Osteoblast (primary cell): ENCODE results near the gene MBLAC2. TPM values are rescaled to one million over a fixed set of nuclear protein-coding genes. Genes with fewer than 3 reads are reported as not detected.

Source experiments
- DNase-seq: peaks from one replicate; pipeline ENCODE4 v3.0.0; 2011; ENCODE audit warnings: low spot score, mixed read lengths; ENCODE audit not compliant: insufficient read length; ENCODE audit errors: missing footprints
- H2AFZ ChIP-seq: 2 replicates; pipeline ENCODE4 v1.6.0; 2011; ENCODE audit warnings: mild to moderate bottlenecking, low read length
- H3K27ac ChIP-seq: 2 replicates; pipeline ENCODE4 v1.5.1; 2011; ENCODE audit warnings: mild to moderate bottlenecking, low read depth, low read length, moderate library complexity
- H3K27me3 ChIP-seq: 2 replicates; pipeline ENCODE4 v1.6.0; 2012; ENCODE audit warnings: mild to moderate bottlenecking, control low read depth, inconsistent platforms, low read length, moderate library complexity; ENCODE audit not compliant: insufficient read depth
- H3K36me3 ChIP-seq: 2 replicates; pipeline ENCODE4 v1.5.1; 2011; ENCODE audit warnings: mild to moderate bottlenecking, low read length, control low read depth, moderate library complexity; ENCODE audit not compliant: insufficient read depth
- H3K4me1 ChIP-seq: 2 replicates; pipeline ENCODE4 v1.5.1; 2011; ENCODE audit warnings: mild to moderate bottlenecking, low read length, control low read depth, moderate library complexity; ENCODE audit not compliant: insufficient read depth
- H3K4me2 ChIP-seq: 2 replicates; pipeline ENCODE4 v1.6.0; 2011; ENCODE audit warnings: mild to moderate bottlenecking, low read length; ENCODE audit not compliant: insufficient read depth
- H3K4me3 ChIP-seq: fragments of 200-600 bp; sonication (generic); 3 replicates; pipeline ENCODE4 v1.5.1; 2012; ENCODE audit warnings: mild to moderate bottlenecking, low read length, inconsistent platforms; ENCODE audit not compliant: insufficient read depth
- H3K79me2 ChIP-seq: 2 replicates; pipeline ENCODE4 v1.6.0; 2012; ENCODE audit warnings: mild to moderate bottlenecking, low read length, control low read depth, inconsistent platforms; ENCODE audit not compliant: insufficient read depth
- H3K9me3 ChIP-seq: 2 replicates; pipeline ENCODE4 v1.5.1; 2011; ENCODE audit warnings: low read depth, low read length, control low read depth
- H4K20me1 ChIP-seq: 2 replicates; pipeline ENCODE4 v1.6.0; 2012; ENCODE audit warnings: mild to moderate bottlenecking, low read length, control low read depth; ENCODE audit not compliant: insufficient read depth
- total RNA-seq: library from RNA; depleted of rRNA; stranded (reverse); fragments of >200 nt; gene quantifications from 2 replicates; pipeline ENCODE4 v1.2.3, GENCODE V29; 2012
- TF ChIP-seq, protein P1 (sequence below): IDR thresholded peaks from 2 replicates; pipeline ENCODE4 v1.5.1; 2011; ENCODE audit warnings: mild to moderate bottlenecking, low read depth, low read length, moderate library complexity; ENCODE audit errors: extremely low read depth

The MBLAC2 gene
- total RNA-seq, 1 donor, result 6.5 TPM

DNA sequence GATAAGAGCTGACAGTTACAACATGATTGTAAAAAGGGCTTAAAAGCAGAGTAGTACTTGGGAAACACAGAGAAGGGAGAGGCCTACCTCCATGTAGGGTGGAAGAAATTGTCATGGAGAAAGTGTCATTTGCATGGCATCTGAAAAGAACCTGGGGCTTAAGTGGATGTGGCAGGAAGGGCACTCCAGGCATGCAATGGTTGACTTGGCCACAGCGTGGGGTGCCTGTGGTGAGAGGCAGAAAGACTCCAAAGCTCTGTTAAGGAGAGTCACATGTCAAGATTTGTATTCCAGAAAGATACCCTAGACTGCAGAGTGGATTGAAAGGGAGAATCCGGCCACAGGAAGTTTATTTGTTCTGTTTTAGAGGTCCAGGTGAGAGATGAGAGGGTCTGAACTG lies 2.5 kb upstream of the MBLAC2 start:
- Histone ChIP-seq H3K27ac (no peak overlapping the region), H3K9me3 (no peaks in the 10 kb centered on the region), H3K36me3 (no peaks in the 10 kb centered on the region), H3K4me3 (no peak overlapping the region), H3K4me2 (peak overlapping the region; percentile 34), H3K4me1 (peaks cover 29% of the 10 kb centered on the region), H2AFZ (peak overlapping the region; percentile 71), H3K79me2 (peaks cover 17% of the 10 kb centered on the region), H4K20me1 (no peaks in the 10 kb centered on the region), H3K27me3 (no peaks in the 10 kb centered on the region)
- TF ChIP-seq, protein P1, sequence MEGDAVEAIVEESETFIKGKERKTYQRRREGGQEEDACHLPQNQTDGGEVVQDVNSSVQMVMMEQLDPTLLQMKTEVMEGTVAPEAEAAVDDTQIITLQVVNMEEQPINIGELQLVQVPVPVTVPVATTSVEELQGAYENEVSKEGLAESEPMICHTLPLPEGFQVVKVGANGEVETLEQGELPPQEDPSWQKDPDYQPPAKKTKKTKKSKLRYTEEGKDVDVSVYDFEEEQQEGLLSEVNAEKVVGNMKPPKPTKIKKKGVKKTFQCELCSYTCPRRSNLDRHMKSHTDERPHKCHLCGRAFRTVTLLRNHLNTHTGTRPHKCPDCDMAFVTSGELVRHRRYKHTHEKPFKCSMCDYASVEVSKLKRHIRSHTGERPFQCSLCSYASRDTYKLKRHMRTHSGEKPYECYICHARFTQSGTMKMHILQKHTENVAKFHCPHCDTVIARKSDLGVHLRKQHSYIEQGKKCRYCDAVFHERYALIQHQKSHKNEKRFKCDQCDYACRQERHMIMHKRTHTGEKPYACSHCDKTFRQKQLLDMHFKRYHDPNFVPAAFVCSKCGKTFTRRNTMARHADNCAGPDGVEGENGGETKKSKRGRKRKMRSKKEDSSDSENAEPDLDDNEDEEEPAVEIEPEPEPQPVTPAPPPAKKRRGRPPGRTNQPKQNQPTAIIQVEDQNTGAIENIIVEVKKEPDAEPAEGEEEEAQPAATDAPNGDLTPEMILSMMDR, result no peak
- DNase-seq, result no peak

DNA sequence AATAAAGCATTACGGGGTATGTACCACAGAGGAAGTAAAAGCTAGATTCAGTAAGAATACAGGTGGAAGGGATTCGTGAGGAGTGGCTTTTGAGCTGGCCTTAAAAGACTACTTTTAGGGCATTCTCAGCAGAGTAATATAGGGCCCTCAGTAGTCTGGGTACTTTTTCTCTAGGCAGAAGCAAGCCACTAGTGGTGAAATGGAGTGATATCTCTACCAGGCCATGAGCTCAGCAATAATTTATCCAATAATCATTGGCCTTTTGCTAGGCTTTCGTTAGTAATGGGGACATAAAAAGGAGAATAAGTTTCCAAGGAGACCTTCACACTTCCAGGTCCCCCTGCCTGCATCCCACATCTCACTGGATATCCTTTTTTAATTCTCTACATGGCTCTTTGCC lies 1.8 kb upstream of the MBLAC2 start:
- H2AFZ ChIP-seq, result no peak overlapping the region
- no peak overlapping the region for H3K27ac ChIP-seq
- H3K4me1 ChIP-seq, result peaks cover 29% of the 10 kb centered on the region
- H3K4me2 ChIP-seq, result no peak overlapping the region
- H3K9me3 ChIP-seq, result no peaks in the 10 kb centered on the region
- H3K79me2 ChIP-seq, result peaks cover 22% of the 10 kb centered on the region
- no peak for DNase-seq
- TF ChIP-seq, protein P1, result no peak
- H3K27me3 ChIP-seq, result no peaks in the 10 kb centered on the region
- H3K36me3 ChIP-seq, result no peaks in the 10 kb centered on the region
- H3K4me3 ChIP-seq, result no peak overlapping the region
- no peaks in the 10 kb centered on the region for H4K20me1 ChIP-seq

DNA sequence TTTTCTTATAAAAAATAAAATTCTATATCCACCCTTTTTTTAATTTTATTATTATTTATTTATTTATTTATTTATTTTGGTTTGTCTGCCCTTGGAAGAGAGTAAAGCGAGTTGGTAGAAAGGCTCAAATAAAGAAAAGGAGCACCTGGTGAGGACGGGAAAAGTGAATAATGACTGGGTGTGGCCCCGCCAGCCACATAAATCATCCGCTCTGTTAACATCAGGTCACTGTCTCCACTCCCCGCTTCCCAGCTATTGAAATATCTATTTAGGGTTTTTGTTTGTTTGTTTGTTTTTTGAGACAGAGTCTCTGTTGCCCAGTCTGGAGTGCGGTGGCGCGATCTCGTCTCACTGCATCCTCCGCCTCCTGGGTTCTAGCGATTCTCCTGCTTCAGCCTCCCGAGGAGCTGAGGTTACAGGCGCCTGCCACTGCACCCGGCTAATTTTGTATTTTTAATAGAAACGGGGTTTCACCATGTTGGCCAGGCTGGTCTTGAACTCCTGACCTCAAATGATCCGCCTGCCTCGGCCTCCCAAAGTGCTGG lies 937 bp upstream of the MBLAC2 start:
- DNase-seq, result no peak
- H3K79me2 ChIP-seq, result peaks cover 30% of the 10 kb centered on the region
- H3K9me3 ChIP-seq, result no peaks in the 10 kb centered on the region
- peak overlapping the region; percentile 99 for H3K4me2 ChIP-seq
- no peaks in the 10 kb centered on the region for H4K20me1 ChIP-seq
- peak overlapping the region; percentile 32 for H3K27ac ChIP-seq
- TF ChIP-seq, protein P1, result no peak
- no peaks in the 10 kb centered on the region for H3K36me3 ChIP-seq
- H3K4me3 ChIP-seq, result peak overlapping the region; percentile 98
- H3K4me1 ChIP-seq, result peaks cover 26% of the 10 kb centered on the region
- H2AFZ ChIP-seq, result no peak overlapping the region
- H3K27me3 ChIP-seq, result no peaks in the 10 kb centered on the region

DNA sequence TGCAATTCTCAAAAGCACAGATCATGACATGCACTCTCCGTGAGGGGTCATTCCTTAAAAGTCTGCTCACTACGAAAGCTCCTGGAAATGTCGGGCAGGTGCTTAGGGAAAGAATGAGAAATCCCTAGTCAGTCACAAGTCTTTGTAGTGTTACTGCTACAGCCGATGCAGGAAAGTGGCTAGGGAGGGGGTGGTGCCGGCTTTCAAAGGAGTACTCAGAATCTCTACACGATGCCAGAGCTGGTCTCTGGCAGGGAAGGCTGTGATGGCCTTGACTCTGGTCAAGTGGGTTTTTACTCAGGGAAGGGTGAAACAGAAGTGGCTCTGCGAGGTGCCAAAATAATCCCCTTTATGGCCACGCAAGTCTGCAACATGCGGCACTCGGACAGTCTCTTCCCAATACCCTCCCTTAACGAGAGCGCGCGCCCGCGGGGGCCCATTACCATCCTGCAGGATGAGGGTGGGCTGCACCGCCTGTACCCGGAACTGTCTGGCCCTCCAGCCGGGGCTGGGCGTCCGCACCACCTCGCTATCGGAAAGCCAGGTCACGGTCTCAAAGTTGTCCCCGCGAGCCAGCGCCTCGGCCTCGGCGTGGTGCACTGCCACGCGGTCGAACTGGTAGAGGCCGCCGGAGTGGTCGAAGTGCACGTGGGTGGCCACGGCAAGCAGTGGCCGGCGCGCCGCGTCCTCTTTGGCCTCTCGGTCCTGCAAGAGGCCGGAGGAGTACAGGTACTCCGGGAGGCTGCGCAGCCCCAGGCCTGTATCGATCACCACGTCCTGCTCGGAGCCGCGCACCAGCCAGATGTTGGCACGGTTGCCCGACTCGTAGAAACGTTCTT lies 956 bp downstream of the MBLAC2 start:
- peak overlapping the region; percentile 61 for H3K27ac ChIP-seq
- no peaks in the 10 kb centered on the region for H3K36me3 ChIP-seq
- H3K4me1 ChIP-seq, result peaks cover 18% of the 10 kb centered on the region
- H3K79me2 ChIP-seq, result peaks cover 33% of the 10 kb centered on the region
- H3K4me2 ChIP-seq, result peak overlapping the region; percentile 99
- peak overlapping the region; percentile 98 for H2AFZ ChIP-seq
- H3K4me3 ChIP-seq, result peak overlapping the region; percentile 98
- no peaks in the 10 kb centered on the region for H3K9me3 ChIP-seq
- H4K20me1 ChIP-seq, result no peaks in the 10 kb centered on the region
- TF ChIP-seq, protein P1, result no peak
- DNase-seq, result peak; percentile 48
- H3K27me3 ChIP-seq, result no peaks in the 10 kb centered on the region
